ENCODE measurements around the gene TAS1R1.
A peak's percentile ranks its signal among the peaks of the same experiment; 100 is the strongest.
"Not testable (repeated sequence)": the region's sequence is repeated elsewhere in the genome, so short reads cannot be mapped to it uniquely, and the experiment has no call there.

The TAS1R1 gene

DNA sequence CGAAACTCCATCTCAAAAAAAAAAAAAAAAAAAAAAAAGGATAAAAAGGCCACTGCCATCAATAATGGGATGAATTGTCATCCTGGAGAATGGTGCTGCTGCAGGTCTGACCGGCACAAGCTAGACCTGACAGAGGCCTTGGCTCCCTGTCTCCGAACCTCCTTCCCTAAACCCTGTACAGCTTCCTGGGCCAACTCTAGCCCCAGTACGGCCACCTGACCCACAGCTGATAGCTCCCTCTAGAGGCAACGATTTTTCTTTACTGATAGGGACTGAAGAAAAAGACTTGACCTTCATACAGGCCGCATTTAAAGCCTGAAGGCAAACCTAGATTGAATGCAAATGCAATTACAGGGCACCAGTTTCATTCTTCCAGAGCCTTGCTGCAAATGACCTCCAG, 31.5 kb upstream of the TAS1R1 start:
- DNase-seq: no peak

GRCh38 chr1:6526316-6526715, 28.8 kb upstream of the TAS1R1 start:
- no peak for DNase-seq

GRCh38 chr1:6528492-6528891, 26.6 kb upstream of the TAS1R1 start:
- no peak for DNase-seq

DNA sequence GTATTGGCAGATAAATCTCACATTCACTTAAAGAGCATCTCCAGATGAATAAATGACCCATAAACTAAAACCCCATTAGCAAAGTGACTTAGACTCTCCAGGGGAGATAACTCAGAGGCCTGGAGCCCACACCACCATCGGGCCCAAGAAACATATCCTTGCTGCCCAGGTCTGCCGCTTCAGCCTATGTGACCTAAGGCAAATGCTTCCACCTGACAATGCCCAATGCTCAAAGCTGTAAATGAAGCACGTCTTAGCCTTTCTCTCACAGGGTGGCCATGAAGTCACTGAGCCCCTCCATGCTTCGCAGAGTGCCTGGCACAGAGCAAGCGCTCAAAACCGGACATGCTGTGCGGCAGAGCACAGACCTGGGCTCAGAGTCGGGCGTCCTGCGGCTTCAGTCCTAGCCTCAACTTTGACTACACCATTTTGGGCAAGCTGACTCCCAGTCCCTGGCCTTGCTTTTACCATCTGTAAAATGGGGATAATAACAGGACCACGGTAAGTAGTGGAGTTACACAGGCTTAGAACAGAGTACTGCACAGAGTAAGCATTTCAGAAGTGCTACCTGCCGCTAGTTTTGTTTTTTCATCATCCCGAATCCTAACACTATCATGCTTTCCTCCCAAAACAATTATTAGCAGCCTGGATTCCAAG, 24.5 kb upstream of the TAS1R1 start:
- no peak for DNase-seq

- no peak for DNase-seq
Observed at GRCh38 chr1:6531996-6532395, 23.1 kb upstream of the TAS1R1 start.

GRCh38 chr1:6534248-6534822, 20.8 kb upstream of the TAS1R1 start:
- DNase-seq: no peak

DNA sequence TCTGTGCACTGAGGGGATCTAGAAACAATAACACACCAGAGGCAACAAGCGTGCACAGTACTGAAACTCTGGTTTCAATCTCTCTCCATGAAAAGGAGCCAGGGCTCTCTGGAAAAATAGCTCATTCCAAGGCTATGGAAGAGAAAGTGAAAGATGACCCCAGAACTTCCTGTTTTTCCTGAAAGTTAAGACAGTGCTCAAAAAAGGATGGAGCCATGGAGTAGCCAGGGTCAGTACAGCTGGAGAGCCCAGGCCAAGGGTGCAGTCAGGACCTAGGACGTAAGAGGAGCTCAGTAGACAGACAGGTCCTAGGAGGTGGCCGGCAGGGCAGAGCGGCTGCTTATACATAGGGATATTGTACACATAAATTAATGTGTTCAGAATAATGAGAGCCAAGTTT, 19.9 kb upstream of the TAS1R1 start:
- DNase-seq: no peak

- DNase-seq: no peak
Observed at GRCh38 chr1:6536291-6536690, 18.8 kb upstream of the TAS1R1 start.

- DNase-seq: no peak
Observed at GRCh38 chr1:6538956-6539355, 16.2 kb upstream of the TAS1R1 start.

GRCh38 chr1:6544831-6545230, 10.3 kb upstream of the TAS1R1 start:
- no peak for DNase-seq

DNA sequence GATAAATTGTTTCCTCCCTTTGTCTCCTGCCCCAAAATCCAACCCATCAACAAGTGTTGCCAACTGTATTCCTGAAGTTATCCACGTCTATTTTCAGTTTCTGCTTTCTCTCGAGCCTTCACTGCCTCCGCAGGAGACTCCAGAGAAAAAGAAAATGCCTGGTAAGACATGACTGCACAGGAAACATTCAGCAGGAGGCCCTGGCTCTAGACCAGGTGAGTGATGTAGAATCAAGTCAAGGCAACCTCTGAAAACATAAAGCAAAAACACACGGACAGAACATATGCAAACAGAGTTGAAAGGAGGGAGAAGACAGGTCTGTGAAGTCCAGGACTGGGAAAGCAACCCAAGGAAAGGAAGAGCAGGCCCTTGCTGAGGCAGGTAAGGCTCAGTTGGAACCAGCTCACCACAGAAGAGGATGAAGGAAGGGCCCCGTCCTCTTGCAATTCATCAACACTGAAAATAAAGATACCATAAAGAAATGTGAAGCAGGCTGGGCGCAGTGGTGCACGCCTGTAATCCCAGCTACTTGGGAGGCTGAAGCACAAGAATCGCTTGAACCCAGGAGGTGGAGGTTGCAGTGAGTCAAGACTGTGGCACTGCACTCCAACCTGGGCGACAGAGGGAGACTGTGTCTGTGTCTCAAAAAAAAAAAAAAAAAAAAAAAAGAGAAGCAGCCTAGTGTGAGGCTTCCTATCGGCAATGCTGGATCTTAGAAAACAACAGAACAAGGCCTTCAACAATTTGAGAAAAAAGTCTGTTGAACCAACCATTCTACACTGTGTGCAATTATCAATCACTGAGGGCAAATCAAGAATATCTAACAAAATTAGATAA, 9.6 kb upstream of the TAS1R1 start:
- DNase-seq: peak; percentile 33

DNA sequence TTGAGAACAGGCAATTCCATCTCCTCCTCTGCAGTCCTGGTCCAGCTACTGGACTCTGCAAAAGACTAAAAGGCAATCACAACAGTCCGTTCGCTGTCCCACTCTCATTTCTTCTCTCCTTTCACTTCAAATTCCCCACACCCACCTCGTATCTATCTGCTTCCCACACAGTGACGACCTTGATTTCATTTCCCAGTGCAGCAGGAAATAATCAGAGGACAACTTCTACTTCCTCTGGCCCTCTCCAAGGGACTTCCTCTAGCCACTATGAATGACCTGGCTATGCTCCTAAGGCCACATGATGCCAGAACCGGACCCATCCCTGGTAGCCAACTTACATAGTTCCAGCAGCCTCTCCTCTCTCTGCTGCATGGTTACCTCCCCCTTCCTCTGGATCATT, 8.8 kb upstream of the TAS1R1 start:
- no peak for DNase-seq

DNA sequence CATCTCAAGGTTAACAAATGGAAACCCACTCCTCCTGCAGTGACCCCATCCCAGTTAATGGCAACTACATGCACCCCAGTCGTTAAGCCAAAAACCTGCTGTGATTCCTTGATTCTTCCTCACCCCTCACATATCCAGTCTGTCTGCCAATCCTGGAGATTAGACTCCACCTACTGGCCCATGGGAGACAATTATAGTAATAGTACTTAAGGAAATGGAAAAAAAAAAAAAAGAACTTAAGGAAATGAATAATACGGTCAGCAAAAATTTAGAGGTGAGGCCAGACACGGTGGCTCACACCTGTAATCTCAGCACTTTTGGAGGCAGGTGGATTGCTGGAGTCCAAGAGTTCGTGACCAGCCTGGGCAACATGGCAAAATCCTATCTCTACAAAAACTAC, 7.8 kb upstream of the TAS1R1 start:
- no peak for DNase-seq

- DNase-seq: peak; percentile 92
Observed at GRCh38 chr1:6554031-6554906, 838 bp upstream of the TAS1R1 start, which contains the start of gene NOL9. NOL9 (minus strand) TSS chr1:6554513; CDS start chr1:6554502, 11 bp downstream.

GRCh38 chr1:6557597-6557996, 2.5 kb downstream of the TAS1R1 start:
- DNase-seq: no peak

DNA sequence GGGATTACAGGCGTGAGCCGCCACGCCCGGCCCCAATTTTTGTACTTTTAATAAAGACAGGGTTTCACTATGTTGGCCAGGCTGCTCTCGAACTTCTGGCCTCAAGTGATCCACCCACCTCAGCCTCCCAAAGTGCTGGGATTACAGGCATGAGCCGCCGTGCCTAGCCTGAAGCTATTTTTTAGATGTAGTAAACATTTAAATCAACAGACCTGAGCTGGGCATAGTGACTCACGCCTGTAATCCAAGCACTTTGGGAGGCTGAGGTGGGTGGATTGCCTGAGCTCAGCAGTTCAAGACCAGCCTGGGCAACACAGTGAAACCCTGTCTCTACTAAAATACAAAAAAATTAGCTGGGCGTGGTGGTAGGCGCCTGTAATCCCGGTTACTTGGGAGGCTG, 4.1 kb downstream of the TAS1R1 start:
- not testable (repeated sequence) for DNase-seq

DNA sequence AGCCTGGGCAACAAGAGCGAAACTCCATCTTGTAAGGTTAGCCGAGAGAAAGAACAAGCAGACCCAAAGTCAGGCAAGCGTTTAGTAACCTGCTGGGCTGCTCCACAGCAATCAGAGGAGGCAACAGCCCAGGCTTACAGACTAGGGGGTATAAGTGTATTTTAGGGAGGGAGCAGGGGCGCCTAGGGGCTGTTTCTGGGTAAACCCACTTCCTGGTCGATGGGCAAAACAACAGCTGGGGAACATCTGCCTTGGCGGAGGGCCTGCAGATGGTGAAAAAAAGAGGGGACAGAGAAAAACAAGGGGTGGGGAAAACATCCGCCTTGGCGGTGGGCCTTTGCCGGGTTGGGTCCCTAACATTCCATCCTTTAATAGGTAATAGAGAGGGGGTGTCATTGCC, 5.2 kb downstream of the TAS1R1 start:
- no peak for DNase-seq

DNA sequence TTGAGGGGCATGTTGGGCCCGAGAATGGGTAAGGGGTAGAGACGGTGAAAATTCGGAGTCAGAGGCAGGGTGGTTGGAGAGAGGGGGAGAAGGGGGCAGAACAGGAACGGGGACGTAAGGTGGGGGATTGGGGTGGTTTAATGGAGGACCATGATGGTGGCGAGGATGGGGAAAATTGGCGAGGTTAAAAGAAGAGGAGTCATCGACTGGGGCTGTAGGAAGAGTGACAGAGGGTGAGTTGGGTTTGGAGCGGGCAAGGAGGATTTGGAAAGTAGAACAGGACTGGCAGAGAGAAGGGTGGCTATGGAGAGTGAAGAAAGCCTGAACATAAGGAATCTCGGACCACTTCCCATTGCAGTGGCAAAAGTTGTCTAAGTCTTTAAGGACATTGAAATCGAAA, 13.9 kb downstream of the TAS1R1 start:
- no peak for DNase-seq

- DNase-seq: no peak
Observed at GRCh38 chr1:6570100-6570499, 15.0 kb downstream of the TAS1R1 start.

- DNase-seq: no peak
Observed at GRCh38 chr1:6570987-6571386, 15.9 kb downstream of the TAS1R1 start.

- DNase-seq: no peak
Observed at GRCh38 chr1:6572653-6573383, 17.7 kb downstream of the TAS1R1 start.

- DNase-seq: no peak
Observed at GRCh38 chr1:6574025-6574620, 19.0 kb downstream of the TAS1R1 start.
